ENCODE results near the gene SLC25A29.

SLC25A29 gene

GRCh38 chr14:100294213-100294962 is 11.9 kb downstream of the SLC25A29 start:
- H3K9ac ChIP-seq (ENCODE audit: low read depth in 1 of 2, low read length in 2 of 2), result no peak overlapping the region
- H3K27ac ChIP-seq (ENCODE audit: low read depth, low read length), result no peak overlapping the region
- H3K9me3 ChIP-seq (ENCODE audit: control insufficient read depth in 1 of 2, low read length in 2 of 2), result no peaks in the 10 kb centered on the region
- peaks cover 0 to 22% of the 10 kb centered on the region in 2 donors for H3K36me3 ChIP-seq (ENCODE audit: control insufficient read depth in 1 of 2, insufficient read depth in 2 of 2, low read length in 2 of 2)
- peaks cover 6 to 14% of the 10 kb centered on the region in 2 donors for H3K4me1 ChIP-seq (ENCODE audit: control insufficient read depth in 1 of 2, insufficient read depth in 2 of 2, low read length in 2 of 2)
- no peaks in the 10 kb centered on the region for H3K27me3 ChIP-seq (ENCODE audit: control insufficient read depth in 1 of 2, insufficient read depth in 2 of 2, low read length in 2 of 2)
- no peak overlapping the region for H3K4me3 ChIP-seq (ENCODE audit: low read depth in 1 of 2, low read length in 2 of 2)

- no peaks in the 10 kb centered on the region for H3K27me3 ChIP-seq (ENCODE audit: control insufficient read depth in 1 of 2, insufficient read depth in 2 of 2, low read length in 2 of 2)
- H3K4me3 ChIP-seq (ENCODE audit: low read depth in 1 of 2, low read length in 2 of 2), result no peak overlapping the region
- no peaks in the 10 kb centered on the region for H3K9me3 ChIP-seq (ENCODE audit: control insufficient read depth in 1 of 2, low read length in 2 of 2)
- H3K27ac ChIP-seq (ENCODE audit: low read depth, low read length), result no peak overlapping the region
- H3K4me1 ChIP-seq (ENCODE audit: control insufficient read depth in 1 of 2, insufficient read depth in 2 of 2, low read length in 2 of 2), result peaks cover 6 to 14% of the 10 kb centered on the region in 2 donors
- H3K9ac ChIP-seq (ENCODE audit: low read depth in 1 of 2, low read length in 2 of 2), result no peak overlapping the region
- peaks cover 0 to 19% of the 10 kb centered on the region in 2 donors for H3K36me3 ChIP-seq (ENCODE audit: control insufficient read depth in 1 of 2, insufficient read depth in 2 of 2, low read length in 2 of 2)
Measured at GRCh38 chr14:100293497-100294212, 12.6 kb downstream of the SLC25A29 start.

- Histone ChIP-seq H3K27ac (ENCODE audit: low read depth, low read length) (no peak overlapping the region), H3K27me3 (ENCODE audit: control insufficient read depth in 1 of 2, insufficient read depth in 2 of 2, low read length in 2 of 2) (no peaks in the 10 kb centered on the region), H3K4me1 (ENCODE audit: control insufficient read depth in 1 of 2, insufficient read depth in 2 of 2, low read length in 2 of 2) (peaks cover 6 to 10% of the 10 kb centered on the region in 2 donors), H3K4me3 (ENCODE audit: low read depth in 1 of 2, low read length in 2 of 2) (no peak overlapping the region), H3K9me3 (ENCODE audit: control insufficient read depth in 1 of 2, low read length in 2 of 2) (no peaks in the 10 kb centered on the region), H3K36me3 (ENCODE audit: control insufficient read depth in 1 of 2, insufficient read depth in 2 of 2, low read length in 2 of 2) (peaks cover 0 to 14% of the 10 kb centered on the region in 2 donors), H3K9ac (ENCODE audit: low read depth in 1 of 2, low read length in 2 of 2) (no peak overlapping the region)
Measured at GRCh38 chr14:100292776-100293461, 13.3 kb downstream of the SLC25A29 start.

GRCh38 chr14:100292301-100292775 is 13.9 kb downstream of the SLC25A29 start:
- H3K9me3 ChIP-seq (ENCODE audit: control insufficient read depth in 1 of 2, low read length in 2 of 2), result no peaks in the 10 kb centered on the region
- no peak overlapping the region for H3K4me3 ChIP-seq (ENCODE audit: low read depth in 1 of 2, low read length in 2 of 2)
- H3K36me3 ChIP-seq (ENCODE audit: control insufficient read depth in 1 of 2, insufficient read depth in 2 of 2, low read length in 2 of 2), result peaks cover 0 to 14% of the 10 kb centered on the region in 2 donors
- H3K27ac ChIP-seq (ENCODE audit: low read depth, low read length), result no peak overlapping the region
- no peak overlapping the region for H3K9ac ChIP-seq (ENCODE audit: low read depth in 1 of 2, low read length in 2 of 2)
- H3K4me1 ChIP-seq (ENCODE audit: control insufficient read depth in 1 of 2, insufficient read depth in 2 of 2, low read length in 2 of 2), result peaks cover 5 to 6% of the 10 kb centered on the region in 2 donors
- H3K27me3 ChIP-seq (ENCODE audit: control insufficient read depth in 1 of 2, insufficient read depth in 2 of 2, low read length in 2 of 2), result no peaks in the 10 kb centered on the region

GRCh38 chr14:100291305-100292075 is 14.8 kb downstream of the SLC25A29 start:
- Histone ChIP-seq H3K27me3 (ENCODE audit: control insufficient read depth in 1 of 2, insufficient read depth in 2 of 2, low read length in 2 of 2) (no peaks in the 10 kb centered on the region), H3K4me1 (ENCODE audit: control insufficient read depth in 1 of 2, insufficient read depth in 2 of 2, low read length in 2 of 2) (no peaks in the 10 kb centered on the region), H3K9ac (ENCODE audit: low read depth in 1 of 2, low read length in 2 of 2) (no peak overlapping the region), H3K9me3 (ENCODE audit: control insufficient read depth in 1 of 2, low read length in 2 of 2) (no peaks in the 10 kb centered on the region), H3K36me3 (ENCODE audit: control insufficient read depth in 1 of 2, insufficient read depth in 2 of 2, low read length in 2 of 2) (peaks cover 0 to 14% of the 10 kb centered on the region in 2 donors), H3K27ac (ENCODE audit: low read depth, low read length) (no peak overlapping the region), H3K4me3 (ENCODE audit: low read depth in 1 of 2, low read length in 2 of 2) (no peak overlapping the region)

GRCh38 chr14:100290607-100291304 is 15.5 kb downstream of the SLC25A29 start:
- H3K4me1 ChIP-seq (ENCODE audit: control insufficient read depth in 1 of 2, insufficient read depth in 2 of 2, low read length in 2 of 2), result peaks cover 4 to 5% of the 10 kb centered on the region in 2 donors
- H3K36me3 ChIP-seq (ENCODE audit: control insufficient read depth in 1 of 2, insufficient read depth in 2 of 2, low read length in 2 of 2), result peaks cover 0 to 14% of the 10 kb centered on the region in 2 donors
- no peaks in the 10 kb centered on the region for H3K27me3 ChIP-seq (ENCODE audit: control insufficient read depth in 1 of 2, insufficient read depth in 2 of 2, low read length in 2 of 2)
- H3K27ac ChIP-seq (ENCODE audit: low read depth, low read length), result no peak overlapping the region
- H3K9me3 ChIP-seq (ENCODE audit: control insufficient read depth in 1 of 2, low read length in 2 of 2), result no peaks in the 10 kb centered on the region
- H3K9ac ChIP-seq (ENCODE audit: low read depth in 1 of 2, low read length in 2 of 2), result no peak overlapping the region
- H3K4me3 ChIP-seq (ENCODE audit: low read depth in 1 of 2, low read length in 2 of 2), result no peak overlapping the region

GRCh38 chr14:100289916-100290606 is 16.2 kb downstream of the SLC25A29 start:
- no peak overlapping the region for H3K27ac ChIP-seq (ENCODE audit: low read depth, low read length)
- H3K36me3 ChIP-seq (ENCODE audit: control insufficient read depth in 1 of 2, insufficient read depth in 2 of 2, low read length in 2 of 2), result peaks cover 0 to 14% of the 10 kb centered on the region in 2 donors
- peaks cover 5 to 6% of the 10 kb centered on the region in 2 donors for H3K4me1 ChIP-seq (ENCODE audit: control insufficient read depth in 1 of 2, insufficient read depth in 2 of 2, low read length in 2 of 2)
- no peaks in the 10 kb centered on the region for H3K27me3 ChIP-seq (ENCODE audit: control insufficient read depth in 1 of 2, insufficient read depth in 2 of 2, low read length in 2 of 2)
- H3K4me3 ChIP-seq (ENCODE audit: low read depth in 1 of 2, low read length in 2 of 2), result no peak overlapping the region
- H3K9ac ChIP-seq (ENCODE audit: low read depth in 1 of 2, low read length in 2 of 2), result no peak overlapping the region
- no peaks in the 10 kb centered on the region for H3K9me3 ChIP-seq (ENCODE audit: control insufficient read depth in 1 of 2, low read length in 2 of 2)

- Histone ChIP-seq H3K9me3 (ENCODE audit: control insufficient read depth in 1 of 2, low read length in 2 of 2) (no peaks in the 10 kb centered on the region), H3K9ac (ENCODE audit: low read depth in 1 of 2, low read length in 2 of 2) (no peak overlapping the region)
Measured at GRCh38 chr14:100288382-100289185, 17.7 kb downstream of the SLC25A29 start.

More at GRCh38 chr14:100288382-100289185, 17.7 kb downstream of the SLC25A29 start:
- no peak overlapping the region for H3K27ac ChIP-seq (ENCODE audit: low read depth, low read length)
- peaks cover 0 to 14% of the 10 kb centered on the region in 2 donors for H3K36me3 ChIP-seq (ENCODE audit: control insufficient read depth in 1 of 2, insufficient read depth in 2 of 2, low read length in 2 of 2)
- H3K4me3 ChIP-seq (ENCODE audit: low read depth in 1 of 2, low read length in 2 of 2), result no peak overlapping the region
- no peaks in the 10 kb centered on the region for H3K27me3 ChIP-seq (ENCODE audit: control insufficient read depth in 1 of 2, insufficient read depth in 2 of 2, low read length in 2 of 2)
- H3K4me1 ChIP-seq (ENCODE audit: control insufficient read depth in 1 of 2, insufficient read depth in 2 of 2, low read length in 2 of 2), result peaks cover 6 to 12% of the 10 kb centered on the region in 2 donors
